ENCODE results near the gene MGMT.

Gene MGMT

GRCh38 chr10:129448086-129448485 lies 19.0 kb upstream of the MGMT start:
- no peak for DNase-seq (ENCODE audit: low read depth in 1 of 2, low spot score in 1 of 2)
- no peak overlapping the region for H3K4me3 ChIP-seq (replicated peaks; ENCODE audit: insufficient read depth, low read length)
- TF ChIP-seq, protein P1, sequence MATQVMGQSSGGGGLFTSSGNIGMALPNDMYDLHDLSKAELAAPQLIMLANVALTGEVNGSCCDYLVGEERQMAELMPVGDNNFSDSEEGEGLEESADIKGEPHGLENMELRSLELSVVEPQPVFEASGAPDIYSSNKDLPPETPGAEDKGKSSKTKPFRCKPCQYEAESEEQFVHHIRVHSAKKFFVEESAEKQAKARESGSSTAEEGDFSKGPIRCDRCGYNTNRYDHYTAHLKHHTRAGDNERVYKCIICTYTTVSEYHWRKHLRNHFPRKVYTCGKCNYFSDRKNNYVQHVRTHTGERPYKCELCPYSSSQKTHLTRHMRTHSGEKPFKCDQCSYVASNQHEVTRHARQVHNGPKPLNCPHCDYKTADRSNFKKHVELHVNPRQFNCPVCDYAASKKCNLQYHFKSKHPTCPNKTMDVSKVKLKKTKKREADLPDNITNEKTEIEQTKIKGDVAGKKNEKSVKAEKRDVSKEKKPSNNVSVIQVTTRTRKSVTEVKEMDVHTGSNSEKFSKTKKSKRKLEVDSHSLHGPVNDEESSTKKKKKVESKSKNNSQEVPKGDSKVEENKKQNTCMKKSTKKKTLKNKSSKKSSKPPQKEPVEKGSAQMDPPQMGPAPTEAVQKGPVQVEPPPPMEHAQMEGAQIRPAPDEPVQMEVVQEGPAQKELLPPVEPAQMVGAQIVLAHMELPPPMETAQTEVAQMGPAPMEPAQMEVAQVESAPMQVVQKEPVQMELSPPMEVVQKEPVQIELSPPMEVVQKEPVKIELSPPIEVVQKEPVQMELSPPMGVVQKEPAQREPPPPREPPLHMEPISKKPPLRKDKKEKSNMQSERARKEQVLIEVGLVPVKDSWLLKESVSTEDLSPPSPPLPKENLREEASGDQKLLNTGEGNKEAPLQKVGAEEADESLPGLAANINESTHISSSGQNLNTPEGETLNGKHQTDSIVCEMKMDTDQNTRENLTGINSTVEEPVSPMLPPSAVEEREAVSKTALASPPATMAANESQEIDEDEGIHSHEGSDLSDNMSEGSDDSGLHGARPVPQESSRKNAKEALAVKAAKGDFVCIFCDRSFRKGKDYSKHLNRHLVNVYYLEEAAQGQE (IDR thresholded peaks at IDR 0.05; ENCODE audit: insufficient replicate concordance, low read depth) = no peak
- no peak for TF ChIP-seq SPI1 (IDR thresholded peaks at IDR 0.05; ENCODE audit: borderline replicate concordance, low read depth)
- no peak for TF ChIP-seq POLR2AphosphoS5 (IDR thresholded peaks at IDR 0.05; ENCODE audit: low read depth)
- TF ChIP-seq GABPA (IDR thresholded peaks at IDR 0.05; ENCODE audit: low read depth) = no peak
- no peak for TF ChIP-seq CTCF (IDR thresholded peaks at IDR 0.05; ENCODE audit: insufficient read depth, low read length)
- H3K27ac ChIP-seq (replicated peaks) = no peak overlapping the region
- no peaks in the 10 kb centered on the region for H3K27me3 ChIP-seq (ENCODE audit: insufficient read depth, poor library complexity, severe bottlenecking)

DNA sequence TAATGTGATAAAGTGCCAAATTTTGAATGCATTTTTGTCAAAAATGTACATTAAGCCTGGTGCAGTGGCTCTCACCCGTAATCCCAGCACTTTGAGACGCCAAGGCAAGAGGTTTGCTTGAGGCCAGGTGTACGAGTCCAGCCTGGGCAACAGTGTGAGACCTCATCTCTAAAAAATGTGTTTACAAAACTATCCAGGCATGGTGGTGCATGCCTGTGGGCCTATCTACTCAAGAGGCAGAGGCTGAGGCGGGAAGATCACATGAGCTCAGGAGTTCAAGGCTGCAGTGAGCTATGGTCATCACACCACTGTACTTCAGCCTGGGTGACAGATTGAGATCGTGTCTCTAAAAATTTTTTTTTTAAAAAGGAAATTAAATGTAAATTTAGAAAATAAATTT lies 18.5 kb upstream of the MGMT start:
- Histone ChIP-seq H3K4me3 (replicated peaks; ENCODE audit: insufficient read depth, low read length) (no peak overlapping the region), H3K27me3 (ENCODE audit: insufficient read depth, poor library complexity, severe bottlenecking) (no peaks in the 10 kb centered on the region), H3K27ac (replicated peaks) (no peak overlapping the region)
- DNase-seq (ENCODE audit: low read depth in 1 of 2, low spot score in 1 of 2) = no peak
- TF ChIP-seq, protein P1 (IDR thresholded peaks at IDR 0.05; ENCODE audit: insufficient replicate concordance, low read depth) = no peak
- no peak for TF ChIP-seq CTCF (IDR thresholded peaks at IDR 0.05; ENCODE audit: insufficient read depth, low read length)
- no peak for TF ChIP-seq GABPA (IDR thresholded peaks at IDR 0.05; ENCODE audit: low read depth)
- no peak for TF ChIP-seq SPI1 (IDR thresholded peaks at IDR 0.05; ENCODE audit: borderline replicate concordance, low read depth)
- TF ChIP-seq POLR2AphosphoS5 (IDR thresholded peaks at IDR 0.05; ENCODE audit: low read depth) = no peak

GRCh38 chr10:129449893-129450292 lies 17.1 kb upstream of the MGMT start:
- Histone ChIP-seq H3K27ac (replicated peaks) (no peak overlapping the region), H3K4me3 (replicated peaks; ENCODE audit: insufficient read depth, low read length) (no peak overlapping the region), H3K27me3 (ENCODE audit: insufficient read depth, poor library complexity, severe bottlenecking) (no peaks in the 10 kb centered on the region)
- DNase-seq (ENCODE audit: low read depth in 1 of 2, low spot score in 1 of 2) = no peak
- TF ChIP-seq, protein P1 (IDR thresholded peaks at IDR 0.05; ENCODE audit: insufficient replicate concordance, low read depth) = no peak
- TF ChIP-seq SPI1 (IDR thresholded peaks at IDR 0.05; ENCODE audit: borderline replicate concordance, low read depth) (no peak), CTCF (IDR thresholded peaks at IDR 0.05; ENCODE audit: insufficient read depth, low read length) (no peak), GABPA (IDR thresholded peaks at IDR 0.05; ENCODE audit: low read depth) (no peak), POLR2AphosphoS5 (IDR thresholded peaks at IDR 0.05; ENCODE audit: low read depth) (no peak)
